H9 (cell line): ENCODE data around the gene CEACAM16. TPM values are rescaled to one million over a fixed set of nuclear protein-coding genes. Genes with fewer than 3 reads are reported as not detected.
"Not testable (repeated sequence)": the region's sequence is repeated elsewhere in the genome, so short reads cannot be mapped to it uniquely, and the experiment has no call there.

Experiments
- DNase-seq: peaks from one replicate; pipeline ENCODE4 v3.0.0-alpha.2; 2017
- H2AFZ ChIP-seq: one replicate; pipeline ENCODE4 v1.6.1; 2013; ENCODE audit warnings: mild to moderate bottlenecking, low read length, control low read depth, moderate library complexity
- H2AK5ac ChIP-seq: 2 replicates; pipeline ENCODE4 v1.6.1; 2013; ENCODE audit warnings: low read length, control low read depth, mixed read lengths; ENCODE audit not compliant: insufficient read length
- H2BK120ac ChIP-seq: one replicate; pipeline ENCODE4 v1.6.1; 2013; ENCODE audit warnings: low read depth, mild to moderate bottlenecking, low read length, control low read depth, inconsistent platforms; ENCODE audit not compliant: poor library complexity, severe bottlenecking
- H2BK12ac ChIP-seq: 2 replicates; pipeline ENCODE4 v1.6.1; 2013; ENCODE audit warnings: low read length, control low read depth, mixed read lengths, low read depth; ENCODE audit not compliant: insufficient read length
- H2BK15ac ChIP-seq: 2 replicates; pipeline ENCODE4 v1.6.1; 2013; ENCODE audit warnings: low read depth, low read length, control low read depth
- H2BK20ac ChIP-seq: one replicate; pipeline ENCODE4 v1.6.1; 2013; ENCODE audit warnings: low read depth, mild to moderate bottlenecking, low read length, control low read depth, inconsistent platforms; ENCODE audit not compliant: poor library complexity, severe bottlenecking
- H2BK5ac ChIP-seq: 2 replicates; pipeline ENCODE4 v1.6.1; 2013; ENCODE audit warnings: low read length, control low read depth, mixed read lengths; ENCODE audit not compliant: insufficient read length
- H3K14ac ChIP-seq: 2 replicates; pipeline ENCODE4 v1.6.1; 2013; ENCODE audit warnings: low read length, control low read depth; ENCODE audit not compliant: insufficient read depth
- H3K18ac ChIP-seq: 2 replicates; pipeline ENCODE4 v1.6.1; 2013; ENCODE audit warnings: low read depth, mild to moderate bottlenecking, mixed read lengths, low read length, control low read depth; ENCODE audit not compliant: insufficient read length
- H3K23ac ChIP-seq: 2 replicates; pipeline ENCODE4 v1.6.1; 2013; ENCODE audit warnings: low read length, control low read depth, mixed read lengths, low read depth; ENCODE audit not compliant: insufficient read length
- H3K23me2 ChIP-seq: 2 replicates; pipeline ENCODE4 v1.6.1; 2013; ENCODE audit warnings: low read depth, mild to moderate bottlenecking, mixed read lengths, low read length, control low read depth; ENCODE audit not compliant: insufficient read length, poor library complexity, severe bottlenecking
- H3K27ac ChIP-seq: 2 replicates; pipeline ENCODE4 v1.5.1; 2013; ENCODE audit warnings: low read length, control low read depth, mixed read lengths, low read depth; ENCODE audit not compliant: insufficient read length
- H3K27me3 ChIP-seq: 2 replicates; pipeline ENCODE4 v1.6.1; 2013; ENCODE audit warnings: low read length, control low read depth, inconsistent platforms; ENCODE audit not compliant: insufficient read depth
- H3K4ac ChIP-seq: 2 replicates; pipeline ENCODE4 v1.6.1; 2013; ENCODE audit warnings: low read depth, mild to moderate bottlenecking, control low read depth, inconsistent platforms, low read length, moderate library complexity
- H3K4me1 ChIP-seq: 2 replicates; pipeline ENCODE4 v1.6.1; 2013; ENCODE audit warnings: low read length, control low read depth, inconsistent platforms; ENCODE audit not compliant: insufficient read depth
- H3K4me2 ChIP-seq: 2 replicates; pipeline ENCODE4 v1.6.1; 2013; ENCODE audit warnings: low read length, control low read depth, mixed read lengths; ENCODE audit not compliant: insufficient read length, insufficient read depth
- H3K56ac ChIP-seq: 2 replicates; pipeline ENCODE4 v1.6.1; 2013; ENCODE audit warnings: low read depth, mild to moderate bottlenecking, mixed read lengths, low read length, control low read depth; ENCODE audit not compliant: insufficient read length
- H3K79me1 ChIP-seq: 2 replicates; pipeline ENCODE4 v1.6.1; 2013; ENCODE audit warnings: low read depth, mild to moderate bottlenecking, moderate library complexity, low read length, control low read depth, inconsistent platforms; ENCODE audit not compliant: insufficient read depth, poor library complexity, severe bottlenecking
- H3K79me2 ChIP-seq: 2 replicates; pipeline ENCODE4 v1.6.1; 2013; ENCODE audit warnings: low read length, control low read depth, inconsistent platforms; ENCODE audit not compliant: insufficient read depth
- H3K9ac ChIP-seq: 2 replicates; pipeline ENCODE4 v1.6.1; 2013; ENCODE audit warnings: low read length, control low read depth, mixed read lengths; ENCODE audit not compliant: insufficient read length; ENCODE audit errors: extremely low read depth
- H3K9me3 ChIP-seq: one replicate; pipeline ENCODE4 v1.6.1; 2013; ENCODE audit warnings: low read depth, low read length, inconsistent platforms; ENCODE audit not compliant: control insufficient read depth
- H3T11ph ChIP-seq: one replicate; pipeline ENCODE4 v1.6.1; 2013; ENCODE audit warnings: mild to moderate bottlenecking, low read length, control low read depth, inconsistent platforms
- H4K20me1 ChIP-seq: one replicate; pipeline ENCODE4 v1.6.1; 2013; ENCODE audit not compliant: control insufficient read depth, insufficient read length, insufficient read depth
- H4K5ac ChIP-seq: 2 replicates; pipeline ENCODE4 v1.6.1; 2013; ENCODE audit warnings: low read depth, mild to moderate bottlenecking, mixed read lengths, low read length, control low read depth; ENCODE audit not compliant: insufficient read length
- H4K8ac ChIP-seq: replicated peaks from 2 replicates; pipeline ENCODE4 v1.6.1; 2013; ENCODE audit warnings: low read length, control low read depth, mixed read lengths, low read depth; ENCODE audit not compliant: insufficient read length
- H4K91ac ChIP-seq: 2 replicates; pipeline ENCODE4 v1.6.1; 2013; ENCODE audit warnings: low read depth, mild to moderate bottlenecking, moderate library complexity, mixed read lengths, low read length, control low read depth; ENCODE audit not compliant: insufficient read length
- H3K27ac Mint-ChIP-seq, 3 experiments: 2 replicates in 2 of 3; 3 replicates in 1 of 3; pipeline ENCODE4 v1.8.0; 2020 to 2021; ENCODE audit warnings: mixed read lengths in 3 of 3, mild to moderate bottlenecking in 1 of 3, moderate library complexity in 1 of 3
- H3K27me3 Mint-ChIP-seq: 2 replicates; pipeline ENCODE4 v1.8.0; 2021; ENCODE audit warnings: low read depth, mild to moderate bottlenecking, moderate library complexity, mixed read lengths
- H3K36me3 Mint-ChIP-seq, 3 experiments: 2 replicates in 2 of 3; 3 replicates in 1 of 3; pipeline ENCODE4 v1.8.0; 2020 to 2021; ENCODE audit warnings: low read depth in 3 of 3, mixed read lengths in 3 of 3; ENCODE audit not compliant: insufficient read depth in 1 of 3
- H3K4me1 Mint-ChIP-seq, 2 experiments: 2 replicates each; pipeline ENCODE4 v1.8.0; 2020; ENCODE audit warnings: mixed read lengths in 2 of 2
- H3K4me3 Mint-ChIP-seq, 2 experiments: 2 replicates in 1 of 2; 3 replicates in 1 of 2; pipeline ENCODE4 v1.8.0; 2020 to 2021; ENCODE audit warnings: mild to moderate bottlenecking in 2 of 2, mixed read lengths in 2 of 2, moderate library complexity in 1 of 2
- H3K9me3 Mint-ChIP-seq, 2 experiments: 2 replicates in 1 of 2; 3 replicates in 1 of 2; pipeline ENCODE4 v1.8.0; 2020; ENCODE audit warnings: mild to moderate bottlenecking in 2 of 2, mixed read lengths in 2 of 2, moderate library complexity in 1 of 2
- WGBS: extraction: QIAGEN DNeasy Blood & Tissue Kit; methylation state at CpG from one replicate; pipeline ENCODE4 v1.1.7; 2013; ENCODE audit warnings: missing lambda C conversion rate, low lambda C conversion rate, mixed read lengths; ENCODE audit not compliant: insufficient read length; ENCODE audit errors: extremely low coverage; 5-methylcytosine and 5-hydroxymethylcytosine counted together
- total RNA-seq: library from RNA; stranded (reverse); gene quantifications from 2 replicates; pipeline ENCODE4 v1.2.1, GENCODE V29; 2021
- TF ChIP-seq, protein P1 (sequence below): fragments of 200-600 bp; sonication (generic); conservative IDR thresholded peaks from 3 replicates; pipeline ENCODE4 v1.8.0; 2021; ENCODE audit warnings: antibody characterized with exemption, mild to moderate bottlenecking

The CEACAM16 gene
- total RNA-seq, 1 experiment from 2014 or later: not detected

GRCh38 chr19:44720945-44721344, 22.0 kb downstream of the CEACAM16 start:
- Mint-ChIP-seq H3K27ac (no peak overlapping the region), H3K27me3 (peaks cover 6% of the 10 kb centered on the region), H3K9me3 (peaks cover under 1 to 1% of the 10 kb centered on the region in 2 experiments; a peak in 1 of 5 replicates), H3K4me3 (no peak overlapping the region), H3K4me1 (peaks cover 13% of the 10 kb centered on the region in 2 experiments), H3K36me3 (no peaks in the 10 kb centered on the region; a peak in 1 of 7 replicates)
- Histone ChIP-seq H2AK5ac (no peak overlapping the region), H4K5ac (no peak overlapping the region), H3K79me1 (no peaks in the 10 kb centered on the region), H3K9ac (no peak overlapping the region), H3K23me2 (no peaks in the 10 kb centered on the region), H3K79me2 (no peaks in the 10 kb centered on the region), H3K27me3 (no peaks in the 10 kb centered on the region; the same call in 1 of the 2 replicates), H3K56ac (no peak overlapping the region), H3K27ac (no peak overlapping the region), H3K18ac (no peak overlapping the region), H3K4me2 (no peak overlapping the region), H2AFZ (no peak overlapping the region), H3K4me1 (no peaks in the 10 kb centered on the region; the same call in 1 of the 2 replicates), H2BK120ac (no peak overlapping the region), H4K20me1 (no peaks in the 10 kb centered on the region), H2BK15ac (no peak overlapping the region), H4K91ac (no peak overlapping the region), H3K14ac (no peak overlapping the region), H3K9me3 (no peaks in the 10 kb centered on the region), H3T11ph (no peak overlapping the region), H3K23ac (no peak overlapping the region), H4K8ac (no peak overlapping the region), H3K4ac (no peak overlapping the region), H2BK20ac (no peak overlapping the region), H2BK12ac (no peak overlapping the region), H2BK5ac (no peak overlapping the region)
- no peak for DNase-seq
- no CpG with 5 or more reads among the region's 6 CpGs for WGBS
- TF ChIP-seq, protein P1, sequence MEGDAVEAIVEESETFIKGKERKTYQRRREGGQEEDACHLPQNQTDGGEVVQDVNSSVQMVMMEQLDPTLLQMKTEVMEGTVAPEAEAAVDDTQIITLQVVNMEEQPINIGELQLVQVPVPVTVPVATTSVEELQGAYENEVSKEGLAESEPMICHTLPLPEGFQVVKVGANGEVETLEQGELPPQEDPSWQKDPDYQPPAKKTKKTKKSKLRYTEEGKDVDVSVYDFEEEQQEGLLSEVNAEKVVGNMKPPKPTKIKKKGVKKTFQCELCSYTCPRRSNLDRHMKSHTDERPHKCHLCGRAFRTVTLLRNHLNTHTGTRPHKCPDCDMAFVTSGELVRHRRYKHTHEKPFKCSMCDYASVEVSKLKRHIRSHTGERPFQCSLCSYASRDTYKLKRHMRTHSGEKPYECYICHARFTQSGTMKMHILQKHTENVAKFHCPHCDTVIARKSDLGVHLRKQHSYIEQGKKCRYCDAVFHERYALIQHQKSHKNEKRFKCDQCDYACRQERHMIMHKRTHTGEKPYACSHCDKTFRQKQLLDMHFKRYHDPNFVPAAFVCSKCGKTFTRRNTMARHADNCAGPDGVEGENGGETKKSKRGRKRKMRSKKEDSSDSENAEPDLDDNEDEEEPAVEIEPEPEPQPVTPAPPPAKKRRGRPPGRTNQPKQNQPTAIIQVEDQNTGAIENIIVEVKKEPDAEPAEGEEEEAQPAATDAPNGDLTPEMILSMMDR: no peak

- H3K9me3 Mint-ChIP-seq, H4K20me1 ChIP-seq, H2BK12ac ChIP-seq, H2BK15ac ChIP-seq, H3K4ac ChIP-seq, H3K27me3 Mint-ChIP-seq, H3K27me3 ChIP-seq, H3K4me2 ChIP-seq, H3K27ac Mint-ChIP-seq, H3K4me1 ChIP-seq, H2BK20ac ChIP-seq, H2AFZ ChIP-seq, H3K9me3 ChIP-seq, H3K36me3 Mint-ChIP-seq, H4K5ac ChIP-seq, H2BK5ac ChIP-seq, H4K91ac ChIP-seq, H2AK5ac ChIP-seq, H3K79me1 ChIP-seq, H3T11ph ChIP-seq, H3K27ac ChIP-seq, H4K8ac ChIP-seq, H3K4me3 Mint-ChIP-seq, H3K18ac ChIP-seq, H3K9ac ChIP-seq, H3K23me2 ChIP-seq, H3K23ac ChIP-seq, H3K56ac ChIP-seq, DNase-seq, H2BK120ac ChIP-seq, H3K79me2 ChIP-seq, H3K14ac ChIP-seq: not testable (repeated sequence)
- peaks cover 13% of the 10 kb centered on the region in 2 experiments for H3K4me1 Mint-ChIP-seq
- no CpG with 5 or more reads among the region's 5 CpGs for WGBS
Observed at GRCh38 chr19:44721369-44721768, 22.4 kb downstream of the CEACAM16 start.
